HG02840 (cell line): Measurements from ENCODE around the gene RAN.
"Not testable (repeated sequence)": the region's sequence is repeated elsewhere in the genome, so short reads cannot be mapped to it uniquely, and the experiment has no call there.

ENCODE experiments used
- ATAC-seq: cut with Tn5 transposase; IDR thresholded peaks from one replicate; pipeline ENCODE4 v1.9.1; 2021; ENCODE audit warnings: mild to moderate bottlenecking, moderate library complexity, moderate number of reproducible peaks; ENCODE audit not compliant: unreplicated experiment, low FRiP score

RAN gene

GRCh38 chr12:130871286-130872178 lies at the start of gene RAN:
Gene RAN, plus strand, starts transcription at chr12:130872066. Its CDS starts 528 bp downstream, at chr12:130872594.
- ATAC-seq: peak; percentile 65

DNA sequence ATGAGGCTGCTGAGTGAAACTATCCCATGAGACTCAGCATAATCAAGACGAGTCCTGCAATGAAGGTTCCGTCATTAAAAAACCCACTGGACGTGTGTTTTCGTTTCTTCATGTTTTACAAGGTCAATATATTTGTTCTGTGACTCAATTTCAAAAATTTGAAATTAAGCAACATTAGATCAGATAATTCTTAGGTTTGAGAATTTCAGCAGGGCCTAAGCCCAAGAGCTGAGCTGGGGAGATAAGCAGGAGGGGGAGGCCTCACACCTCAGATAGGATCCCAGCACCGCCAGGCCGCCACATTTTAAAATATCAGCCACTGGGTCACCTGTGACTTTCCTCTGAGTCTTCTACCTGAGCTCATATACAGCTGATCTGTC lies 46.1 kb upstream of the RAN start:
- no peak for ATAC-seq

- no peak for ATAC-seq
Measured at GRCh38 chr12:130826151-130826801, 45.6 kb upstream of the RAN start.

GRCh38 chr12:130827432-130827831 lies 44.4 kb upstream of the RAN start:
- ATAC-seq: no peak

DNA sequence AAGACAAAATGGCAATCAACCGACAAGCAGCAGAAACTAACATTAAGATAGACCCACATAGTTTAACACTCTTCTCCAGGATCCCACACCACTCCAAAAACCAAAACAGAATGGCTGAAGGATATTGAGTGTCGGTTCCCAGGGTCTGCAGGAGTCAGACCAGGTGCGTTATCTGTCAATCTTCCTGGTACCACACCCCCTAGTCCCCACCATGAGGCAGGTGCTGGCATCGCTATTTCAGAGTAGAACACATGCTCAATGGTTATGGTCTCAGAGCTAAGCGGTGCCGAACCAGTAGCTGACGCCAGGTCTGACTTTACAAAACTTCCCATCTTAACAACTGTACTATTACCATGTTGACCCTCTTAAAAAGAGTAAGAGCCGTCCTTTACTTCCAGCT lies 43.0 kb upstream of the RAN start:
- no peak for ATAC-seq

DNA sequence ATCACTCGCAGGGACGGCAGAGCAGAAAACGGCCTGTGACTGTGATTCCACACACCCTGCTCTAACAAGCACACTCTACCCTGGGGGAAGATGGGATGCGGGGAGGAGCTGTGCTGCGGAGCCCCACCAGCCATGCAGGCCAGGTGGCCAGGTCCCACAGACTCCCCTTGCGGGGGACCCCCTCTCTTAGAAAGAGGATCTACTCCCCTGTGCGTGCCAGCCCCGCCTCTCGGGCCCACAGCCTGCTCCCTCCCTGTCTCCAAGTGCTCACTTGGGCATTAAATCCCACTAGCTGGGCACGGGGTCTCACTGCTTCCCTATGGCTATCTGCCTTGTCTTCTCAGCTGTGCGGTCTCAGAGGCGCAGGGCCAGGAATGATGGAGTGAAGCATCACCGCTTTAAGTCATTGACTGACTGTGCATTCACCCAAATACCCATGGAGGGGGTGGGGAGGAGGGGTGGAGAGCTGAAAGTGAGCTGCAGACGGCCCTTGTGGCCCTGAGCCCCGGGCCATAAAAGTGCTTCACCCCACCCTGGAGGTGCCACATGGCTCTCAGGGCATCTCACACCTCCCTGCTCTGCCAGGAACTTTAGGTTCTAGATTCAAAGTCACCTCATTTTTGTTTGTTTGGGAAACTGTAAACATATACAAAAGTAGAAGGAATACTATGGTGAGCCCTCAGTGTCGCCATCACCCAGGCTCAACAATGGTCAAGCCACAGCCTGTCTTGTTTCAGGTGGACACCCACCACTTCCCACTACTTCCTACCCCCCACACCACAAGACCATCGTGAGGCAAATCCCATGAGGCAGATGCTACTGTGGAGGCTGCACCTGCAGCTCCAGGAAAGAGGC lies 42.2 kb upstream of the RAN start:
- ATAC-seq: no peak

DNA sequence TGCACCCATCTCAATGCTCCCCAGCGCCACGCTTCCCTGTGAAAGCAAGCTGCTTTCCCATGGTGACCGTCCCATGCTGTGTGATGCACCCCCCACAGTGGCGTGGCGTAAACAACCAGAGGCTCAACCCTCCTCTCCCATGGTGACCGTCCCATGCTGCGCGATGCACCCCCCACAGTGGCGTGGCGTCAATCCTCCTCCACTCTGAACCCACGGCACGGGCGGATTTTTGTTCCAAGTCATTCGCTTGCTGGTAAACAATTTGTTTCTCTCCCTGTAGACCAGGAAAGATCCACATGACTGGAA lies 41.7 kb upstream of the RAN start:
- ATAC-seq: no peak

DNA sequence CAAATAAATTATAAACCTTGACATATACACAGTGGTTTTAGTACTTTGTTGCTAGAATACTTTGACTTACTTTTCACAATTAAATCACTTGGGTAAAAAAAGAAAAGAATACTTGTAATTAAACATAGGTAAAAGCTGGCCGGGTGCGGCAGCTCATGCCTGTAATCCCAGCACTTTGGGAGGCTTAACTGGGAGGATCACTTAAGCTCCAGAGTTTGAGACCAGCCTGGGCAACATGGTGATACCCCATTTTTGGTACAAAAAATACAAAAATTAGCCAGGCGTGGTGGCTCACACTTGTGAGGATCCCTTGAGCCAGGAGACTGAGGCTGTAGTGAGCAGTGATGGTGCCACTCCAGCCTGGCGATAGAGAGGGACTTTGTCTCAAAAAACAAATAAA lies 40.6 kb upstream of the RAN start:
- no peak for ATAC-seq

DNA sequence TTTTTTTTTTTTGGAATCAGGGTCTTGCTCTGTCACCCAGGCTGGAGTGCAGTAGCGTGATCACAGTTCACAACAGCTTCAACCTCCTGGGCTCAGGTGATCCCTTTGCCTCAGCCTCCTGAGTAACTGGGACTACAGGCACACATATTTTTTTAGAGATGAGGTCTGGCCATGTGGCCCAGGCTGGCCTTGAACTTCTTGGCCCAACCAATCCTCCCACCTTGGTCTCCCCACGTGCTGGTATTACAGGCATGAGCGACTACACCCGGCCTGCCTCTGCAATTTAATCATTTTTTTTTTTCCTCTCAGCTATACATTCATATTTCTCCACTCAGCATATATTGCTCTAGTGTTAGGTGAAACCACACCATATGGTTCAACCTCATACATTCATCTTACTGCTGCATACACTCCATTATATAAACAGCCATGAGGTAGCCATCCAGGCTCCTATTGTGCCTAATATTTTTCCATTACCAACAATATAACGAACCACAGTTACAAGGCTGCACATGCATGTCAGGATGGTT lies 39.9 kb upstream of the RAN start:
- ATAC-seq: no peak

DNA sequence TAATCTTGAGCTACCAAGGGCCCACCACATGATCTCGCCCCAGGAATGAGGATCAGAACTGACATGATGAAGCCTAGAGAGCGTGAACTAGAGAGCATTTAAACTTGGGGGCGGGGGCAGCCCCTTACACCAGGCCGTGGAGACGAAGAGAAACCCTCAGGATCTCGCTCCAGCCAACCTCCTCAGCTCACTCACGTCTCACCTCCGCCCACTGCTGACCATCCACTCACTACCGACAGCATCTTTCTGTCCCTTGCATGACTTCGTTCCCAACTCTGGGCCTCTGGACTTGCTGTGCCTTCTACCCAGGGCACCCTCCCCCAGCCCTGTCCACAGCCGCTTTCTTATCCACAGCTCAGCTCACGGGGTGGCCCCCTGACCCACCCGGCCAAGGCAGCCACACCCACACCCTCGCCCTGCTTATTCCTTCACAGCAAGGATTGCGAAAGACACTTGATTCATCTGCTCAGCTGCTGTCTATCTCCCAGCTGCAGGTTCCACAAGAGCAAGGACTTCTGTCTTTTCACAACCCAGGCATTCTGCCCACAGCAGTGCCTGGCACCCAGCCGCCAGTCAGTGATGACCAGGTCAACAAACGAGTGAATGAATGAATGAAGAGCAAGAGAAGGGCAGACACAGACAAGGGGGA lies 39.2 kb upstream of the RAN start:
- ATAC-seq: no peak

GRCh38 chr12:130835011-130835410 lies 36.9 kb upstream of the RAN start:
- no peak for ATAC-seq

DNA sequence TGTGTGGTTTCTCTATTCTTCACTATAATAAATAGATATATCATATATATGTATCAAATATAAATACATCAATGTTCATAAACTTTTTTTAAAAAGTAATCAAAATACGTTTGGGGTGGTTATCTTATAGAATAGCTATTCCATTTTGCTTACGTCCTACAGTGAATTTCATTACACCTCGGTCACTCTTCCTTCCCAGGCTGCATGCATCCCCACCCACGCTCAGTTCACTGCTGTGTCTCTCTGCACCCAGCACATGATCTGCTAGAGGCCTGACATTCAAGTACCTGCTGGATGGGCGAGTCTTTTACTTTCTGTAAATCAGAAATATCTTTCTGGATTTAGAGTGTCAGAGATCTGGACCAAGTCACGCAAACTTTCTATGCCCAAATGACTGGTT lies 36.4 kb upstream of the RAN start:
- no peak for ATAC-seq

- ATAC-seq: peak; percentile 27
Measured at GRCh38 chr12:130838284-130838950, 33.4 kb upstream of the RAN start.

- peak; percentile 86 for ATAC-seq
Measured at GRCh38 chr12:130838951-130839769, 32.7 kb upstream of the RAN start, which contains the start of gene STX2. Gene STX2, minus strand, starts transcription at chr12:130839250. Its CDS starts 151 bp downstream, at chr12:130839099.

GRCh38 chr12:130839770-130840404 lies 32.0 kb upstream of the RAN start:
- no peak for ATAC-seq

DNA sequence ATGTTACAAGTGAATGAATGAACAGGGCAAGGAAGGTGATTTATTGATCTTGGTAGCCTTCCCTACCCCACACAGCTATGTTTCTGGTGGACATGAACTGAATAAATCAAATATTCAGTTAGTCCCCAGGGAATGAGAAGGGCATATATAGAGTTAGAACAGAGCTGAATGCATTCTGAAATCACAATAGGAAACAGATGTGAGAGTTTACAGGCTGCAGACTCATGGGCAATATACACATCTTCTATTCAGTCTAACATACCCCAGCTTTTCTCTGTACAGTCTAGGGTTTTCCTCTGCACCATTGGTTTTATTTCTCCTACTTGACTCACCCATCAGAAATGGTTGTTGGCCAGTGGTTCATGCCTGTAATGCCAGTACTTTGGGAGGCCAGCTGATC lies 25.5 kb upstream of the RAN start:
- no peak for ATAC-seq

DNA sequence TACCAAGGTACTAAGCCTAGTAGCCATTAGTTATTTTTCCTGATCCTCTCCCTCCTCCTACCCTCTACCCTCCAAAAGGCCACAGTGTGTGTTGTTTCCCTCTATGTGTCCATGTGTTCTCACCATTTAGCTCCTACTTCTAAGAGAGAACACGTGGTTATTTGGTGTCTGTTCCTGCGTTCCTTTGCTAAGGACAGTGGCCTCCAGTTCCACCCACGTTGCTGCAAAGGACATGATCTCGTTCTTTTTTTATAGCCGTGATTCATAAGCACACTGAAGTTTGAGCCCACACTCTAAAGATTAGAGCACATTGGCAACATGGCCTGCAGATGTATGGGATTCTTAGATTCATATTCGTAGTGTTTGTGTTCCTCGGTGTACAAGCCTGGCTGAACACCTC lies 24.8 kb upstream of the RAN start:
- ATAC-seq: no peak

DNA sequence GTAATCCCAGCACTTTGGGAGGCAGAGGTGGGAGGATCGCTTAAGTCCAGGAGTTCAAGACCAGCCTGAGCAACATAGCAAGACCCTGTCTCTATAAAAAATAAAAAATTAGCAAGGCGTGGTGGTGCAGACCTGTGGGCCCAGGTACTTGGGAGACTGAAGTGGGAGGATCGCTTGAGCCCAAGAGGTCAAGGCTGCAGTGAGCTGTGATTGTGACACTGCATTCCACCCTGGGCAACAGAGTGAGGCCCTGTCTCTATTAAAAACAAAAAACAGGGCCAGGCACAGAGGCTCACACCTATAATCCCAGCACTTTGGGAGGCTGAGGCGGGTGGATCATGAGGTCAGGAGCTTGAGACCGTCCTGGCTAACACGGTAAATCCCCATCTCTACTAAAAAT lies 23.8 kb upstream of the RAN start:
- ATAC-seq: not testable (repeated sequence)
